GM12878 (cell line): Measurements from ENCODE around the gene DIP2C. TPM values are rescaled to one million over a fixed set of nuclear protein-coding genes. Genes with fewer than 3 reads are reported as not detected.

ENCODE experiments used
- ATAC-seq: fragments of 200-7000 bp; cut with Tn5 transposase; 3 replicates; pipeline ENCODE4 v1.9.1; 2020; ENCODE audit warnings: mild to moderate bottlenecking, moderate library complexity
- BruUV-seq: library from RNA; stranded (reverse); fragments of 400-500 nt; replicated peaks from 2 replicates; lab custom pipeline; 2021; lab: Mats Ljungman, UMichigan
- CTCF ChIA-PET: fragments of 300-600 bp; sonication (Branson Sonifier 250); formaldehyde crosslinking; extraction: SDS; loops from one replicate; lab custom pipeline; 2021; ENCODE audit warnings: inconsistent platforms; lab: Yijun Ruan, JAX
- POLR2A ChIA-PET: fragments of 350-600 bp; formaldehyde crosslinking; extraction: SDS; loops from one replicate; lab custom pipeline; 2021; ENCODE audit warnings: inconsistent platforms; lab: Charles Lee
- RAD21 ChIA-PET: fragments of 300-600 bp; sonication (Branson Sonifier 250); formaldehyde crosslinking; loops from one replicate; lab custom pipeline; 2023; ENCODE audit warnings: antibody characterized with exemption; ENCODE audit not compliant: unreplicated experiment; lab: Charles Lee
- SMC1A ChIA-PET: fragments of 300-600 bp; sonication (Branson Sonifier 250); formaldehyde crosslinking; loops from one replicate; lab custom pipeline; 2023; ENCODE audit not compliant: unreplicated experiment, uncharacterized antibody; lab: Charles Lee
- DNase-seq: peaks from one replicate; pipeline ENCODE4 v3.0.0-alpha.2; 2011; ENCODE audit warnings: low read depth, low spot score
- FAIRE-seq: peaks from 3 replicates; lab custom pipeline; 2011; peaks lifted over from hg19 to GRCh38; lab: Jason Lieb, UNC
- H2AFZ ChIP-seq: 2 replicates; pipeline ENCODE4 v1.6.0; 2011; ENCODE audit warnings: low read depth, low read length, control low read depth; ENCODE audit not compliant: control insufficient read depth
- H3K27ac ChIP-seq: 2 replicates; pipeline ENCODE4 v1.5.1; 2011; ENCODE audit warnings: control low read depth; ENCODE audit not compliant: control insufficient read depth, insufficient read depth
- H3K27me3 ChIP-seq, 2 experiments: replicated peaks in 1 of 2; 2 replicates each; pipeline versions ENCODE4 v1.6.0 to v1.6.1; 2011; ENCODE audit warnings: low read length in 1 of 2; ENCODE audit not compliant: control insufficient read depth in 2 of 2, insufficient read depth in 2 of 2
- H3K36me3 ChIP-seq, 2 experiments: 2 replicates each; pipeline ENCODE4 v1.5.1; 2011; ENCODE audit warnings: low read length in 1 of 2; ENCODE audit not compliant: control insufficient read depth in 2 of 2, insufficient read depth in 2 of 2
- H3K4me1 ChIP-seq: 2 replicates; pipeline ENCODE4 v1.6.1; 2011; ENCODE audit warnings: mild to moderate bottlenecking, low read length, moderate library complexity, mixed read lengths; ENCODE audit not compliant: control insufficient read depth, insufficient read depth
- H3K4me2 ChIP-seq: 2 replicates; pipeline ENCODE4 v1.6.0; 2011; ENCODE audit warnings: control low read depth; ENCODE audit not compliant: control insufficient read depth, insufficient read depth
- H3K4me3 ChIP-seq: fragments of 200-600 bp; sonication (generic); 2 replicates; pipeline ENCODE4 v1.5.1; 2016
- H3K79me2 ChIP-seq: 2 replicates; pipeline ENCODE4 v1.6.0; 2011; ENCODE audit warnings: low read length; ENCODE audit not compliant: control insufficient read depth, insufficient read depth
- H3K9ac ChIP-seq: 2 replicates; pipeline ENCODE4 v1.8.0; 2011; ENCODE audit warnings: low read length, control low read depth, mixed read lengths; ENCODE audit not compliant: control insufficient read depth, insufficient read depth
- H3K9me3 ChIP-seq: replicated peaks from 3 replicates; pipeline ENCODE4 v1.5.1; 2011; ENCODE audit warnings: mild to moderate bottlenecking, low read length; ENCODE audit not compliant: control insufficient read depth, insufficient read depth
- H4K20me1 ChIP-seq: 2 replicates; pipeline ENCODE4 v1.6.0; 2011; ENCODE audit not compliant: control insufficient read depth, insufficient read depth
- IRF5 ChIP-seq: fragments of 450-650 bp; IDR thresholded peaks from 2 replicates; pipeline ENCODE4 v1.6.1; 2017; ENCODE audit warnings: borderline replicate concordance
- PRDM15 ChIP-seq: fragments of 450-650 bp; formaldehyde crosslinking; IDR thresholded peaks from 2 replicates; pipeline ENCODE4 v1.4.0; 2020; ENCODE audit warnings: mild to moderate bottlenecking, moderate library complexity
- RAD21 ChIP-seq: IDR thresholded peaks from 2 replicates; pipeline ENCODE4 v1.6.1; 2011; ENCODE audit warnings: mild to moderate bottlenecking, low read depth, low read length, moderate library complexity; ENCODE audit not compliant: insufficient read depth
- RELA ChIP-seq: fragments of 450-650 bp; IDR thresholded peaks from 2 replicates; pipeline ENCODE4 v1.8.0; 2014; ENCODE audit warnings: borderline replicate concordance; ENCODE audit not compliant: partially characterized antibody
- USF2 ChIP-seq: IDR thresholded peaks from 2 replicates; pipeline ENCODE4 v1.6.1; 2011; ENCODE audit warnings: low read depth, low read length, improper control_type of control experiment, borderline replicate concordance
- WGBS: methylation state at CpG from one replicate; pipeline ENCODE4 v1.1.6; 2016; ENCODE audit warnings: low lambda C conversion rate; ENCODE audit not compliant: insufficient replicate concordance, insufficient coverage; ENCODE audit errors: missing lambda C conversion rate; 5-methylcytosine and 5-hydroxymethylcytosine counted together
- in situ Hi-C: fragments of 300-500 bp; cut with MboI; formaldehyde crosslinking; loops from 9 replicates; pipeline ENCODE4 v1.14.3; 2018; ENCODE audit warnings: mixed read lengths
- intact Hi-C: fragments of 100-400 bp; cut with micrococcal nuclease; formaldehyde crosslinking; loops from one replicate; pipeline ENCODE4 v1.14.2; 2022; ENCODE audit not compliant: unreplicated experiment
- polyA plus RNA-seq, 11 experiments: library from polyadenylated mRNA; depleted of rRNA in 4 of 11; unstranded in 6 of 11; stranded (reverse) in 5 of 11; fragments of >200 nt; fragmentation: Nextera tagmentation in 4 of 11; fragmentation: Illumina TruSeq in 1 of 11; extraction: Ambion mirVana in 4 of 11; extraction: Trizol in 1 of 11; gene quantifications; 1 replicate in 1 of 11; 2 replicates in 10 of 11; pipeline versions ENCODE4 v1.2.1 to v1.2.3, GENCODE V29; 2011 to 2016; ENCODE audit warnings: inconsistent platforms in 2 of 11, missing spikeins in 2 of 11, low read depth in 1 of 11
- total RNA-seq, 4 experiments: library from RNA; depleted of rRNA in 3 of 4; stranded (reverse); fragments of >200 nt in 3 of 4; fragmentation: Illumina TruSeq in 1 of 4; extraction: Trizol in 1 of 4; gene quantifications; 2 replicates each; pipeline versions ENCODE4 v1.2.1 to v1.2.3, GENCODE V29; 2013 to 2021

Gene DIP2C
- total and polyA plus RNA-seq, 10 of the 15 experiments (the other 5 are each of a cell fraction or from before 2014, with no cell fraction given) = 0.01 to 0.10 (median 0.06) TPM

- ATAC-seq (no peak), FAIRE-seq (no peak), DNase-seq (no peak)
- H3K36me3 ChIP-seq = no peaks in the 10 kb centered on the region; a peak in 1 of 4 replicates
- no peak overlapping the region for H3K9ac ChIP-seq
- H3K9me3 ChIP-seq = no peaks in the 10 kb centered on the region
- 85% methylated on average over 9 of the region's 9 CpGs for WGBS
- BruUV-seq = no TSS peak
- ChIA-PET CTCF (no interaction called here), SMC1A (no interaction called here), POLR2A (no interaction called here), RAD21 (no interaction called here)
- no peak overlapping the region for H3K4me2 ChIP-seq
- H4K20me1 ChIP-seq = no peaks in the 10 kb centered on the region
- H2AFZ ChIP-seq = no peak overlapping the region
- H3K4me1 ChIP-seq = no peaks in the 10 kb centered on the region
- H3K4me3 ChIP-seq = no peak overlapping the region
- H3K27me3 ChIP-seq = no peaks in the 10 kb centered on the region
- TF ChIP-seq RELA (no peak), RAD21 (no peak)
- intact Hi-C loops (no loop called here), in situ Hi-C loops (no loop called here)
- no peaks in the 10 kb centered on the region for H3K79me2 ChIP-seq
- no peak overlapping the region for H3K27ac ChIP-seq
Measured at GRCh38 chr10:662223-662605, 27.3 kb downstream of the DIP2C start.

GRCh38 chr10:661597-662222, 27.8 kb downstream of the DIP2C start:
- Histone ChIP-seq H3K36me3 (no peaks in the 10 kb centered on the region), H3K79me2 (no peaks in the 10 kb centered on the region), H3K9ac (no peak overlapping the region), H3K4me3 (no peak overlapping the region), H4K20me1 (no peaks in the 10 kb centered on the region), H3K4me1 (no peaks in the 10 kb centered on the region), H3K9me3 (no peaks in the 10 kb centered on the region), H3K27me3 (no peaks in the 10 kb centered on the region), H3K27ac (no peak overlapping the region), H2AFZ (no peak overlapping the region), H3K4me2 (no peak overlapping the region)
- TF ChIP-seq USF2 (no peak), IRF5 (no peak), PRDM15 (CRISPR knock-in tag) (no peak)
- in situ Hi-C loops = no loop called here
- ATAC-seq (no peak), FAIRE-seq (no peak), DNase-seq (no peak)
- SMC1A ChIA-PET = no interaction called here
- intact Hi-C loops = no loop called here
- POLR2A ChIA-PET = no interaction called here
- no TSS peak for BruUV-seq
- RAD21 ChIA-PET = no interaction called here
- CTCF ChIA-PET = no interaction called here
- 80% methylated on average over 16 of the region's 16 CpGs for WGBS
